Mesodermal cell (in vitro differentiated cells): ENCODE data around the gene AKAP12.
A peak's percentile ranks its signal among the peaks of the same experiment; 100 is the strongest.

Source experiments
- H3K27ac ChIP-seq: 2 replicates; pipeline ENCODE4 v1.7.0; 2013; ENCODE audit warnings: mild to moderate bottlenecking, low read depth, low read length, moderate library complexity; ENCODE audit not compliant: severe bottlenecking
- H3K36me3 ChIP-seq: 2 replicates; pipeline ENCODE4 v1.7.1; 2013; ENCODE audit warnings: mild to moderate bottlenecking, low read length, moderate library complexity; ENCODE audit not compliant: control insufficient read depth, insufficient read depth
- H3K4me1 ChIP-seq: one replicate; pipeline ENCODE4 v1.7.1; 2013; ENCODE audit warnings: mild to moderate bottlenecking, low read length; ENCODE audit not compliant: insufficient read depth, control insufficient read depth, poor library complexity, severe bottlenecking
- H3K4me3 ChIP-seq: 2 replicates; pipeline ENCODE4 v1.7.0; 2013; ENCODE audit warnings: low read length, control low read depth, mild to moderate bottlenecking; ENCODE audit not compliant: insufficient read depth, poor library complexity, severe bottlenecking; ENCODE audit errors: extremely low read depth
- H3K9me3 ChIP-seq: 2 replicates; pipeline ENCODE4 v1.7.1; 2013; ENCODE audit warnings: mild to moderate bottlenecking, low read length, moderate library complexity; ENCODE audit not compliant: control insufficient read depth
- WGBS, 2 experiments: methylation state at CpG; one replicate each; pipeline ENCODE4 v1.1.5; 2013; ENCODE audit warnings: missing lambda C conversion rate in 2 of 2; ENCODE audit not compliant: insufficient coverage in 2 of 2; 5-methylcytosine and 5-hydroxymethylcytosine counted together

Gene AKAP12

DNA sequence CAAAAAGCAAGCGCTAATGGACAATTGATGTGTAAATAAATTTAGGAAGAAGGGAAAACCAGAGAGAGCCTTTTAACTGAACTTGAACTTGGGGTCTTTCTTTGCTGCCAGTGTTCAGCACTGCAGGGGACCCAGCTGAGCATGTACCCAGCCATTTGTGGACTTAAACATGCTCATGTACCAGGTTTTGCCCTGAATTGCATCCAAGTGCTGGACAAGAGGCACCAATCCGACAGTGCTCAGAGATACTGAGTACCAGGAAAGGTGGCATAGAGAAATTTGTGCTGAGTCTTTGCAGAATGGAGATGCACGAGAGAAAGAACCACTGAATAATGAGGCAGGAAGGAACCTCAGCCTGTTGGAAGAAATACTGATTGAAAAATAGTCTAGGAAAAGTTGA, 16.0 kb downstream of the AKAP12 start:
- Histone ChIP-seq H3K27ac (no peak overlapping the region), H3K4me1 (peaks cover 21% of the 10 kb centered on the region), H3K36me3 (peaks cover 31% of the 10 kb centered on the region), H3K4me3 (no peak overlapping the region), H3K9me3 (no peaks in the 10 kb centered on the region)
- WGBS, 2 experiments: 91 to 93% methylated on average over 2 to 3 of the region's 3 CpGs

DNA sequence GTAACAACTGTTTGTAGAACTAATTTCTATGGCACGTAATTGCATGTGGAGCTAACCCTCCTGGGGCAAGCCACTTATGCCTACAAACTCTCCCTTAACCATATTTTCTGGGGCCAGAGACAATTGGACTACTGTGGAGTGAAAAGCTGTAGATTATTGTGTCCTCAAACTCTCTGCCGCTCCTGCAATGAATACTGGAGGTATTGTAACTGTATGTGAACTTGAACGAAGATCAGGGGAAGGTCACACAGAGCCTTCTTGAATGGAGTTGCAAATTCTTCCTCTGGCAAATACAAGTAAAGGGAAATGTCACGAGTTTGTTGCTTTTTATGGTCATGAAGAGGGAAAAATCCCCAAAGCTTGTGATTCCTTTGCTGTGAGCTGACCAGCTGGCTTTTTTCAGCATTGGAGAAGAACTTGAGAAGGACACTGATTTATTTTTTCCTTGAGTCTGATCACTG, 18.2 kb downstream of the AKAP12 start:
- peaks cover 18% of the 10 kb centered on the region for H3K4me1 ChIP-seq
- WGBS, 2 experiments: 58 to 68% methylated on average over 3 of the region's 4 CpGs
- no peak overlapping the region for H3K4me3 ChIP-seq
- H3K9me3 ChIP-seq: no peaks in the 10 kb centered on the region
- H3K27ac ChIP-seq: no peak overlapping the region
- peaks cover 45% of the 10 kb centered on the region for H3K36me3 ChIP-seq

DNA sequence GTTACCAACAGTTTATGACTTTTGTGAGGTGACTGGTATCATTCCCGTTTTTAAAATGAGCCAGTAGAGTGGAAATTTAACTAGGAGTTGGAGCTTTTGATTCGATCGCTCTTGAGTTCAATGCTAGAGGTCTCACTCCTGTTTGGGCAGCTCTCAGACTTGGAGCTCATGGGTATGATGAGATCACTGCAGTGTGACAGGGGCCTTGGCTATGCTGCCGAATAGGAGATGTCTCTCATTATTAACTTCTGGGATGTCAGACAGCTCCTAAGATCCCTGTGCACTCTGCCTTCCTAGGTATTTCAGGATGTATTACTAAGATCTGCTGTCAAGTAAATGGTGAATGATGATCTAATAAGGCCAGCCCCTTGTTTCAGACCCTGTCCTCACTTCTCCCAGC, 20.4 kb downstream of the AKAP12 start:
- WGBS, 2 experiments: 93 to 94% methylated on average over 4 of the region's 4 CpGs
- H3K9me3 ChIP-seq: no peaks in the 10 kb centered on the region

DNA sequence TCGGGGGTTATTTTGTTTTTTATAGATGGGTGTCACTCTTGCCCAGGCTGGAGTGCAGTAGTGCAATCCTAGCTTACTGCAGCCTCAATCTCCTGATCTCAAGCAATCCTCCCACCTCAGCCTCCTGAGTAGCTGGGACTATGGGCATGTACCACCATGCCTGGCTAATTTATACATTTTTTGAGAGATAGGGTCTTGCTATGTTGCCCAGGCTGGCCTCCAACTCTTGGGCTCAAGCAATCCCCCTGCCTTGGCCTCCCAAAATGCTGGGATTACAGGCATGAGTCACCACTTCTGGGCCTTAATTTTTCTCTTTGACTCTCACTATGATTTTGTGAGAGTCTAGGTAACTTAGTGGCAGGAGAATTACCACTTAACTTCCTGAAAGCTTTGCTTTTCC, 23.3 kb downstream of the AKAP12 start:
- Histone ChIP-seq H3K4me1 (no peaks in the 10 kb centered on the region), H3K36me3 (peaks cover 51% of the 10 kb centered on the region)
- WGBS, 2 experiments: no CpG with 5 or more reads among the region's 1 CpG

More for the DNA sequence above, 20.4 kb downstream of the AKAP12 start:
- Histone ChIP-seq H3K36me3 (peaks cover 47% of the 10 kb centered on the region), H3K27ac (no peak overlapping the region), H3K4me3 (no peak overlapping the region), H3K4me1 (peaks cover 5% of the 10 kb centered on the region)

DNA sequence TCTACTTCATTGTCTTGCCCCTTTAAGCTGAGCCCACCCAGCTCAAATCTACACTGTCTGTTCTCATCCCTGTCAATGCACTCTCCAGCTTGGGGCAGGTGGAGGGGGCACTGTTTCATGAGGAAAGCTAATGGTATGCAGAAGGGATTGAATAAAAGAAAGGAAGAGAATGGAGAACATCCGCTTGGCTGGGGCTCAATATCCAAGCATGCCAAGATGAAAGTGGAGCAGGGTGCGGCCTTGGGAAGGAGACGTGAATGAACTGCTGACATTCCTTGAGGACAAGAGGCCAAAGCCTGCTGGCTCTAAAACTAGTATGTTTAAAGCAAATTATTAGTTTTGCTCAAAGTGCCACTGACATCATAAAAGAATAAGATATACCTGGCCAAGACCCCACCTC, 24.2 kb downstream of the AKAP12 start:
- no peaks in the 10 kb centered on the region for H3K9me3 ChIP-seq
- WGBS, 2 experiments: 93 to 95% methylated on average over 3 of the region's 3 CpGs
- H3K27ac ChIP-seq: no peak overlapping the region
- H3K4me3 ChIP-seq: no peak overlapping the region
- H3K36me3 ChIP-seq: peaks cover 56% of the 10 kb centered on the region
- H3K4me1 ChIP-seq: no peaks in the 10 kb centered on the region

More for the DNA sequence above, 23.3 kb downstream of the AKAP12 start:
- Histone ChIP-seq H3K4me3 (no peak overlapping the region), H3K9me3 (no peaks in the 10 kb centered on the region), H3K27ac (no peak overlapping the region)

DNA sequence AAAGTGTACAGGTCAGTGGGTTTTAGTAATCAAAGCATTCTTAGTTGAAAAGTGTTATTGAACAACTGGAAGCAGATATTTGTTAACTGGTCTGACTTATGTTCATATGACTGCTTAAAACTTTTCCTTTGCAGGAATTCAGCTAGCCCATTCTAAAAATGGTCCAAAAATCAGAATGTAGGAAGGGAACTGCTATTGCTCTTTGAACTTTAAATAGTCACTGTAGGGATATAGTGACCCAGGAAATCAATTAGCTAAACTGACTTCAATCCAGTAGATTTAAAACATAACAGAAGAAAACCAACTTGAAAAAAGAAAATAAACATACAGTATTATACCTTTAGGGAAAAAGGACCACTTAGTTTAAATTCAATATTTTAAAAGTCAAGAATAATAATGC, 25.5 kb downstream of the AKAP12 start:
- H3K4me3 ChIP-seq: no peak overlapping the region
- H3K4me1 ChIP-seq: no peaks in the 10 kb centered on the region
- no peak overlapping the region for H3K27ac ChIP-seq
- H3K36me3 ChIP-seq: peaks cover 58% of the 10 kb centered on the region
- H3K9me3 ChIP-seq: no peaks in the 10 kb centered on the region

DNA sequence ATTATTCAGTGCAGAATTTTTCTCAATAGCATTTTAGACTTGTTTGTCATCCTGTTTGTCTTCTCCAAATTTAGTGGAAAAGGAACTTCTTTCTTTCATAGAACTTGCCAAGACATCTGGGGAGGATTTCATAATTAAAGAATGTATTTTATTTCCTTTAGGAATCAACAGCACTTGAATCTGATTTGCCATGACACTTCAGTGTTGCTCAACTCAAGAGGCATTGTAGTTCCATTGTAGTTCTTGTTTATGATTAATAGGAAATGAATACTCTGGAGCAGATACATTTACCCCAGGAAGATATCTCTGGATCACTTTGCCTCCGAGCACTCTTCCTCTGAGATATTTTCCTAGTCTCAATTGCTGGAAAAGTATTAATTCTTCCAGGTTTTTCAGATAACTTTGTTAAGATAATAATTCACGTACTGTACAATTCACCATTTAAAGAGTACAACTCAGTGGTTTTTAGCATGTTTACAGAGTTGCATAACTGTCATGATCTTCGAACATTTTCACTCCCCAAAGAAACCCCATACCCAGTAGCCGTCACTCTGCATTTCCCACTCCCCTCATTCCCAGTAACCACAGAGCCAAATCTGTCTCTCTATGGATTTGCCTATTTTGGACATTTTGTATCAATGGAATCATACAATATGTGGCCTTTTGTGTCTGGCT, 29.7 kb downstream of the AKAP12 start:
- WGBS, 2 experiments: 93 to 100% methylated on average over 2 to 3 of the region's 4 CpGs
- Histone ChIP-seq H3K4me1 (no peaks in the 10 kb centered on the region), H3K9me3 (no peaks in the 10 kb centered on the region), H3K27ac (no peak overlapping the region), H3K36me3 (peaks cover 36% of the 10 kb centered on the region), H3K4me3 (no peak overlapping the region)

DNA sequence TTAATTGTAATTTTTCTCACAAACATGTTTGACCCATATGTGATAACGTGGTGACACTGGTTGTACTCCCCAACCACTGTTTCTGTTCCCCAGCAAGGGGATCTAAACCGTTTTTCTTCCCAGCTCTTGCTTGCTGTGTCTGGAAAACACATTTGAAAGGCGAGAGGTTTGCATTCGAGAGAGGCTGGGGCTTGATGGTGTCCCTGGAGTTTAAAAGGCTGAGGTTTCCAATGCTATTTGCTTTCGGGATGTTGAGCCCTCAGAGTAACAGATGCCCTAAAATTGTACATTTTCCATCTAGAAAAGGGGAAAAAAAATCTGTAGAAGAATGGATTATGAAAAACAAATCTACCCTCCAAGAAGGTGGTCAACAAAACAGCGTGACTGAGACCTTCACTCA, 35.4 kb downstream of the AKAP12 start:
- peaks cover 21% of the 10 kb centered on the region for H3K4me1 ChIP-seq
- 87% methylated on average over 3 of the region's 6 CpGs; no CpG with 5 or more reads in 1 of the 2 experiments for WGBS, 2 experiments
- no peak overlapping the region for H3K4me3 ChIP-seq
- H3K9me3 ChIP-seq: no peaks in the 10 kb centered on the region
- peak overlapping the region; percentile 45 for H3K27ac ChIP-seq
- peaks cover 19% of the 10 kb centered on the region for H3K36me3 ChIP-seq

DNA sequence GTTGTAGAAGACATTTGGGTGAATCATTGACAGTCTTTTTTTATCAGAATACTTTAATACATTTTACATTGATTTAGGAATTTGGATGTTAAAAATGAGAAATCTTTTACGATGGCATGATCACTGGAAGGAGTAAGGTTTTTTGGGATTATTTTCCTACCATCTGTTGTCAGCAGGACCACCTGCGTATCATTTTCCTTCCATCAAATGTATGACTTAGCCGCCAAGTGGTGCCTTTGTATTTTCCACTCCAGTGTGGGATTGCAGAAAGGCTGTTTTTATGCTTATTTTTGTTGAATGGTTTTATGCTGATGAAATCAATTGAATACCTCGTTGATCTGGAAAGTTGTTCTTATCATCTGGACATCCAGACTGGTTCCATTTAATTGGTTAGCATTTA, 35.8 kb downstream of the AKAP12 start:
- Histone ChIP-seq H3K36me3 (peaks cover 19% of the 10 kb centered on the region), H3K4me1 (peaks cover 22% of the 10 kb centered on the region), H3K27ac (peak overlapping the region; percentile 45), H3K9me3 (no peaks in the 10 kb centered on the region), H3K4me3 (no peak overlapping the region)
- 63% methylated on average over 2 of the region's 4 CpGs; no CpG with 5 or more reads in 1 of the 2 experiments for WGBS, 2 experiments

DNA sequence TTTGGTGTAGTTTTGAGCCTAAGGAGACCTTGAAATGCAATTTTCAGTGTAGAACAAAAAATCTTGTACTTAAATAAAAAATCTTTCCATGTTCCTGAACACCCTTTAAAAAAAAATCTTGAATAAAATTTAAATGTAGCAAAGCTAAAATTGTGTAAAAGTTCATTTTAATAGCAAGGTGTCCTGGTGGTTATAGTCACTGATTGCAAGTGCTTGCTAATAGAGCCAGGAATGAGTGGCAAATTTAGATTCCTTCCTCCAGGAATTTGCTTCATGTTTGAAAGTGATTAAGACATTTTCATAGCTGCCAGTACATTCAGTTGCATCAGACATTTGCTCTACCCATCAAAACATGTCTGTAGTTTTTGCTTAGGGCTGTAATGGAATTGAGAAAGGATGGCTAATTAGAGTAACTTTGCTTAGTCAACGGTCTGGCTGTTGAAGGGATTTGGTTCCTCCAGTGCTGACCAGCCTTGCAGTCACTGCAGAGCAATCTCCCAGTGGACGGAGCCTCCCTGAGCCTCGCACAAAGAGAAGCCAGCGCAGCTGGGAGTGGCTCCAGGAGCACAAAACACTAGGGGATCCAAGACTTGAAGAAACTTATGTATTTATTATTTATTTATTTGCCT, 36.5 kb downstream of the AKAP12 start:
- Histone ChIP-seq H3K36me3 (peaks cover 23% of the 10 kb centered on the region), H3K27ac (peak overlapping the region; percentile 62), H3K4me3 (no peak overlapping the region), H3K9me3 (no peaks in the 10 kb centered on the region), H3K4me1 (peaks cover 28% of the 10 kb centered on the region)
- WGBS, 2 experiments: 54 to 57% methylated on average over 3 of the region's 4 CpGs

DNA sequence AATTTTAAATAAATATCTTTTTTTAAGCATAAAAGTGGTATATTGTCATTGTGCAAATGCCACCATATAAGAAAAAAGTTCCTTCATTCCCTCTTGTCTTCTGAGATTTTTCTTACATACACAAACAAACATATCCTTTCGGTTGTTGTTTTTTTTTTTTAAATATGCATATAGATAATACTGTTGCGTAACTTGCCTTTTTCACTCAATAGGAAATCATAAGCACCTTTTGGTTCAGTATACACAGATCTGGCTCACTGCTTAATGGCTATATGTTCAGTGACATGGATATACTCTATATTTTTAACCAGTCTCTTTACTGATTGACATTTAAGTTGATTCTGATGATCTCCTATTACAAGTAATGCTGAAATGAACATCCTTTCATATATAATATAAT, 40.1 kb downstream of the AKAP12 start:
- H3K4me3 ChIP-seq: no peak overlapping the region
- peaks cover 42% of the 10 kb centered on the region for H3K36me3 ChIP-seq
- H3K4me1 ChIP-seq: peaks cover 48% of the 10 kb centered on the region
- H3K9me3 ChIP-seq: no peaks in the 10 kb centered on the region
- no peak overlapping the region for H3K27ac ChIP-seq
- no CpG with 5 or more reads among the region's 2 CpGs for WGBS, 2 experiments
